NCI-H2171 (cell line): ENCODE measurements around the gene MAFF.
"Not testable (repeated sequence)": the region's sequence is repeated elsewhere in the genome, so short reads cannot be mapped to it uniquely, and the experiment has no call there.

Source experiments
- DNase-seq: peaks from one replicate; lab custom pipeline; 2025; lab: John Stamatoyannopoulos, UW

Gene MAFF

GRCh38 chr22:38177571-38177925 is 24.2 kb upstream of the MAFF start:
- DNase-seq: not testable (repeated sequence)

GRCh38 chr22:38177926-38178604 is 23.7 kb upstream of the MAFF start:
- DNase-seq: no peak

- not testable (repeated sequence) for DNase-seq
Observed at GRCh38 chr22:38178605-38178937, 23.2 kb upstream of the MAFF start.

- no peak for DNase-seq
Observed at GRCh38 chr22:38180841-38181452, 20.8 kb upstream of the MAFF start.

GRCh38 chr22:38181453-38182200 is 20.2 kb upstream of the MAFF start, which contains the start of gene PLA2G6:
TSS of gene PLA2G6 (minus strand) at chr22:38181830. CDS start at chr22:38169426, 12,404 bp downstream.
- peak; percentile 99 for DNase-seq

- DNase-seq: no peak
Observed at GRCh38 chr22:38184788-38185187, 17.0 kb upstream of the MAFF start.

GRCh38 chr22:38186429-38186828 is 15.4 kb upstream of the MAFF start:
- no peak for DNase-seq

- peak; percentile 45 for DNase-seq
Observed at GRCh38 chr22:38187413-38188212, 14.2 kb upstream of the MAFF start.

GRCh38 chr22:38189104-38189503 is 12.7 kb upstream of the MAFF start:
- DNase-seq: no peak

- DNase-seq: no peak
Observed at GRCh38 chr22:38190581-38190980, 11.2 kb upstream of the MAFF start.

GRCh38 chr22:38191055-38191454 is 10.7 kb upstream of the MAFF start:
- DNase-seq: no peak

- no peak for DNase-seq
Observed at GRCh38 chr22:38191731-38192474, 9.9 kb upstream of the MAFF start.

GRCh38 chr22:38192475-38192863 is 9.3 kb upstream of the MAFF start:
- DNase-seq: no peak

GRCh38 chr22:38193580-38193979 is 8.2 kb upstream of the MAFF start:
- no peak for DNase-seq

GRCh38 chr22:38196791-38197419 is 4.9 kb upstream of the MAFF start:
- DNase-seq: no peak

GRCh38 chr22:38199826-38200559 is 1.8 kb upstream of the MAFF start:
- no peak for DNase-seq

- DNase-seq: no peak
Observed at GRCh38 chr22:38201371-38201710, 453 bp upstream of the MAFF start.

- DNase-seq: peak; percentile 55
Observed at GRCh38 chr22:38202437-38203089, 769 bp downstream of the MAFF start.

- no peak for DNase-seq
Observed at GRCh38 chr22:38203090-38203810, 1.5 kb downstream of the MAFF start.
